Endothelial cell of umbilical vein (primary cell): Measurements from ENCODE around the gene ZNF22.

Experiments
- CTCF ChIP-seq, 2 donors: IDR thresholded peaks; 1 replicate in 1 of 2; 2 replicates in 1 of 2; pipeline ENCODE4 v1.5.1; 2011; ENCODE audit warnings: low read length in 2 of 2, mild to moderate bottlenecking in 2 of 2, moderate library complexity in 2 of 2, control low read depth in 1 of 2, inconsistent platforms in 1 of 2, low read depth in 1 of 2; ENCODE audit not compliant: insufficient read depth in 1 of 2; ENCODE audit errors: extremely low read depth in 1 of 2
- EZH2 ChIP-seq: IDR thresholded peaks from 2 replicates; pipeline ENCODE4 v1.6.1; 2012; ENCODE audit warnings: borderline replicate concordance, low read depth, mild to moderate bottlenecking, moderate library complexity, low read length, inconsistent platforms; ENCODE audit not compliant: severe bottlenecking
- JUN ChIP-seq: IDR thresholded peaks from 2 replicates; pipeline ENCODE4 v1.6.1; 2011; ENCODE audit warnings: borderline replicate concordance, low read depth; ENCODE audit not compliant: insufficient read length, insufficient read depth
- POLR2A ChIP-seq: IDR thresholded peaks from 2 replicates; pipeline ENCODE4 v1.6.1; 2012; ENCODE audit warnings: low read depth, mild to moderate bottlenecking, control low read depth, low read length
- TF ChIP-seq, protein P1 (sequence below): IDR thresholded peaks from 2 replicates; pipeline ENCODE4 v1.6.1; 2011; ENCODE audit not compliant: insufficient read depth, insufficient read length

DNA sequence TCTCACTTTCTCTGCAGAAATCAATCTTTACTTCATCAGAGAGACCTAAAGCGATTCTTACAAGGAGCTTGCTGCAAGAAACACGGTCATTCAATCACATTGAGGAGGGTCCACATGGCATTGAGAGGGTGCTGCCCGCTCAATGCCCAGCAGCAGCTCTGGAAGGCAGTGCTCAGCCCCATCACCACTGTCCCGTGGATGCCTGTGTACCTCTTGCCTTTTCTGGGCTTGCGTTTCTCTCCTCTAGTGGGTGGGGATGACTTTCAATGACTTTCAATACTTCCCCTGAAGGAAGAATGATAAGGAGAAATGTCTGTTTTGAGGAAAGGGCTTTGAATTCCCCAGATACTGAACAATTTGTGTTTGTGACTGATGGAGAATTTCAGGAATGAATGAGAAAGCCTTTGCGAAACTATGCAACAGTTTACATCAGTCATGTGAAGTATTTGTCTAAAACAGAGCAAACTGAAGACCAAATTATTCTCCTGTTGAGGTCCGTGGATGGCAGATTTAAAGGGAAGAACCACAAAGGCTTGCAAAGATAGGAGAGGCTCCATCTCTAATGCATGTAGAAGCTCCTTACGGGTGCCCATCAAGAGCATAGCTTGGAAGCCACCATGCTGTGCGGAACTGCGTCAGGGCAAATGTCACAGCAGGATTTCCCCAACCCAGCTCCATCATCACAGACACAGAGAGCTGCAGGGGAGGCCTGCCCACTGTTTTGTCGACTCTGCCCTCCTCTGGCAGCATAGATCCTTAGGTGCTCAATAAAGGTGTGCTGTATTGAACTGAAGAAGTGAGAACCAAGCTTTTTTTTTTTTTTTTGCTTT is 6.6 kb upstream of the ZNF22 start:
- TF ChIP-seq CTCF (IDR thresholded peaks at IDR 0.05; ENCODE audit: extremely low read depth in 1 of 2, insufficient read depth in 1 of 2, low read depth in 1 of 2, low read length in 2 of 2) (no peak), POLR2A (no peak), EZH2 (no peak), JUN (no peak)
- TF ChIP-seq, protein P1, sequence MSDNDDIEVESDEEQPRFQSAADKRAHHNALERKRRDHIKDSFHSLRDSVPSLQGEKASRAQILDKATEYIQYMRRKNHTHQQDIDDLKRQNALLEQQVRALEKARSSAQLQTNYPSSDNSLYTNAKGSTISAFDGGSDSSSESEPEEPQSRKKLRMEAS: no peak
